Sigmoid colon (tissue), 7 donors: ENCODE results near the gene WDR33. TPM values are rescaled to one million over a fixed set of nuclear protein-coding genes. Genes with fewer than 3 reads are reported as not detected.

Experiments used
- DNase-seq: peaks from one replicate; pipeline ENCODE4 v3.0.0-alpha.2; 2019
- H3K27ac ChIP-seq, 4 donors: fragments of 200-600 bp; sonication (generic); one replicate each; pipeline ENCODE4 v1.5.1; 2016 to 2019; ENCODE audit warnings: mild to moderate bottlenecking in 1 of 4
- H3K27me3 ChIP-seq, 3 donors: fragments of 200-600 bp; sonication (generic); one replicate each; pipeline ENCODE4 v1.5.1; 2019; ENCODE audit warnings: mild to moderate bottlenecking in 1 of 3
- H3K36me3 ChIP-seq, 4 donors: fragments of 200-600 bp; sonication (generic); one replicate each; pipeline ENCODE4 v1.5.1; 2016 to 2019
- H3K4me1 ChIP-seq, 4 donors: fragments of 200-600 bp; sonication (generic); one replicate each; pipeline ENCODE4 v1.5.1; 2017 to 2019
- H3K4me3 ChIP-seq, 4 donors: fragments of 200-600 bp; sonication (generic); one replicate each; pipeline ENCODE4 v1.5.1; 2017 to 2019; ENCODE audit warnings: mild to moderate bottlenecking in 2 of 4, moderate library complexity in 1 of 4
- H3K9me3 ChIP-seq, 4 donors: fragments of 200-600 bp in 3 of 4; sonication (generic) in 3 of 4; one replicate each; pipeline versions ENCODE4 v1.5.1 to v1.6.1; 2013 to 2019
- EP300 ChIP-seq, 4 donors: sonication (generic); formaldehyde crosslinking; IDR thresholded peaks; one replicate each; pipeline ENCODE4 v1.6.1; 2017; ENCODE audit warnings: antibody characterized with exemption in 4 of 4
- POLR2A ChIP-seq, 2 donors: fragments of 450-650 bp; IDR thresholded peaks; one replicate each; pipeline ENCODE4 v1.6.1; 2016; ENCODE audit warnings: antibody characterized with exemption in 2 of 2, mild to moderate bottlenecking in 2 of 2, moderate library complexity in 2 of 2
- POLR2AphosphoS5 ChIP-seq, 4 donors: sonication (generic); formaldehyde crosslinking; IDR thresholded peaks; one replicate each; pipeline ENCODE4 v1.6.1; 2017; ENCODE audit warnings: antibody characterized with exemption in 4 of 4
- WGBS, 2 donors: extraction: QIAGEN DNeasy Blood & Tissue Kit; methylation state at CpG; one replicate each; pipeline ENCODE4 v1.1.7; 2013; 5-methylcytosine and 5-hydroxymethylcytosine counted together
- intact Hi-C: fragments of 100-400 bp; cut with DNase I; formaldehyde crosslinking; loops from one replicate; pipeline ENCODE4 v1.15.1; 2023
- polyA plus RNA-seq, 3 donors: library from polyadenylated mRNA; stranded (reverse); fragments of 200-250 nt; gene quantifications; one replicate each; pipeline ENCODE4 v1.2.3, GENCODE V29; 2013
- total RNA-seq, 4 donors: library from RNA; depleted of rRNA; stranded (reverse); fragments of >200 nt; gene quantifications; one replicate each; pipeline ENCODE4 v1.1.0, GENCODE V29; 2016
- TF ChIP-seq, protein P1 (sequence below), 4 experiments: fragments of 450-650 bp in 3 of 4; fragments of 200-600 bp in 1 of 4; IDR thresholded peaks; one replicate each; pipeline ENCODE4 v1.5.1; 2016 to 2019; ENCODE audit warnings: antibody characterized with exemption in 4 of 4, mild to moderate bottlenecking in 3 of 4, moderate library complexity in 2 of 4
- donor health status: healthy with polysubstance abuse.
- donor health status: Bipolar disorder and iron deficiency.
- donor health status: healthy.

The WDR33 gene
- total and polyA plus RNA-seq, 7 donors, result 8.3 to 45.2 (median 37.8) TPM

GRCh38 chr2:127698553-127699355, 112.2 kb downstream of the WDR33 start:
- intact Hi-C loops, result loop anchor here (5.0 kb wide), 1 partner anchor 51 kb away; the partner anchor contains the start of gene GPR17
- Histone ChIP-seq H3K36me3 (no peaks in the 10 kb centered on the region), H3K9me3 (no peaks in the 10 kb centered on the region), H3K27me3 (no peaks in the 10 kb centered on the region), H3K4me1 (peaks cover 0 to 36% (median 29%) of the 10 kb centered on the region in 4 donors), H3K27ac (no peak overlapping the region), H3K4me3 (no peak overlapping the region)
- TF ChIP-seq, protein P1, sequence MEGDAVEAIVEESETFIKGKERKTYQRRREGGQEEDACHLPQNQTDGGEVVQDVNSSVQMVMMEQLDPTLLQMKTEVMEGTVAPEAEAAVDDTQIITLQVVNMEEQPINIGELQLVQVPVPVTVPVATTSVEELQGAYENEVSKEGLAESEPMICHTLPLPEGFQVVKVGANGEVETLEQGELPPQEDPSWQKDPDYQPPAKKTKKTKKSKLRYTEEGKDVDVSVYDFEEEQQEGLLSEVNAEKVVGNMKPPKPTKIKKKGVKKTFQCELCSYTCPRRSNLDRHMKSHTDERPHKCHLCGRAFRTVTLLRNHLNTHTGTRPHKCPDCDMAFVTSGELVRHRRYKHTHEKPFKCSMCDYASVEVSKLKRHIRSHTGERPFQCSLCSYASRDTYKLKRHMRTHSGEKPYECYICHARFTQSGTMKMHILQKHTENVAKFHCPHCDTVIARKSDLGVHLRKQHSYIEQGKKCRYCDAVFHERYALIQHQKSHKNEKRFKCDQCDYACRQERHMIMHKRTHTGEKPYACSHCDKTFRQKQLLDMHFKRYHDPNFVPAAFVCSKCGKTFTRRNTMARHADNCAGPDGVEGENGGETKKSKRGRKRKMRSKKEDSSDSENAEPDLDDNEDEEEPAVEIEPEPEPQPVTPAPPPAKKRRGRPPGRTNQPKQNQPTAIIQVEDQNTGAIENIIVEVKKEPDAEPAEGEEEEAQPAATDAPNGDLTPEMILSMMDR (IDR thresholded peaks at IDR 0.05), result no peak
- no peak for TF ChIP-seq POLR2AphosphoS5 (IDR thresholded peaks at IDR 0.05)
- no peak for TF ChIP-seq EP300 (IDR thresholded peaks at IDR 0.05)
- TF ChIP-seq POLR2A (IDR thresholded peaks at IDR 0.05), result no peak
- DNase-seq, result no peak
- WGBS, 2 donors, result 96% methylated on average over 27 of the region's 27 CpGs

DNA sequence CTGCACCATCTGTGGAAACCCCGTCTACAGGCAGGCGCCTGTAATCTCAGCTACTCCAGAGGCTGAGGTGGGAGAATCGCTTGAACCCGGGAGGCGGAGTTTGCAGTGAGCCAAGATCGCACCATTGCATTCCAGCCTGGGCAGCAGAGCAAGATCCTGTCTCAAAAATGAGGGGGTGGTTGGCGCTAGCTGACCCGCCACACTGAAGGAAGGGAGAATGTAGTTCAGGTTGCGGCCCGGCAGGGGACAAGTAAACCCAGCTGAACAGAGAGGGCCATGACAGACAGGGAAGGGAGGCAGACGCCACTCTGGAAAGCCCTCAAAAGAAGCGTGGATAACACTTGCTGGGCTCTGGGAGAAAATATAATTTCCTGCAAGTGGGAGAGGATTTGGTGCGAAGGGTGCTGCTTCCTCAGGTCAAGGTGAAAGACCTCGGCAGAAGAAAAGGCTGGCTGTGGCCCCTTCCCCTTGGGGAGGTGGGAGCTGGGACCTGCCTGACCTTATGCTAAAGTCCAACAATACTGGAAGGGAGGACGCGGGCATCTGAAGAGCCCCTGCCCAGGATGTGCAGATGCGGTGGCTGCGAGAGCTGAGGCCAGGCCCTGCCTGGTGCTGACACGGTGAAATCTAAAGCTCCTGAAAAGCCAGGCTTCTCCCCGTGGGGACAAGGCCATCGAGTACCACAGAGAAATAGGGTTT, 113.3 kb downstream of the WDR33 start:
- DNase-seq, result no peak
- H3K9me3 ChIP-seq, result no peaks in the 10 kb centered on the region
- H3K4me3 ChIP-seq, result no peak overlapping the region
- intact Hi-C loops, result loop anchor here (5.0 kb wide), 1 partner anchor 50 kb away; the partner anchor contains the start of gene GPR17
- 94 to 95% methylated on average over 21 of the region's 21 CpGs for WGBS, 2 donors
- TF ChIP-seq POLR2A (IDR thresholded peaks at IDR 0.05) (no peak), POLR2AphosphoS5 (IDR thresholded peaks at IDR 0.05) (no peak), EP300 (IDR thresholded peaks at IDR 0.05) (no peak)
- TF ChIP-seq, protein P1 (IDR thresholded peaks at IDR 0.05), result no peak
- H3K27me3 ChIP-seq, result no peaks in the 10 kb centered on the region
- H3K27ac ChIP-seq, result no peak overlapping the region
- no peaks in the 10 kb centered on the region for H3K36me3 ChIP-seq
- H3K4me1 ChIP-seq, result peaks cover 0 to 25% (median 18%) of the 10 kb centered on the region in 4 donors

GRCh38 chr2:127695491-127696472, 115.2 kb downstream of the WDR33 start:
- intact Hi-C loops, result loop anchor here (5.0 kb wide), 1 partner anchor 48 kb away; the partner anchor contains the start of gene GPR17
- H3K27me3 ChIP-seq, result no peaks in the 10 kb centered on the region
- TF ChIP-seq, protein P1 (IDR thresholded peaks at IDR 0.05), result peak; percentile 36 to 70 (median 48)
- no peak for TF ChIP-seq POLR2A (IDR thresholded peaks at IDR 0.05)
- TF ChIP-seq POLR2AphosphoS5 (IDR thresholded peaks at IDR 0.05), result peak in 3 of 4 donors; percentile 32 to 51 (median 49)
- WGBS, 2 donors, result 42 to 49% methylated on average over 52 of the region's 52 CpGs
- H3K4me3 ChIP-seq, result peak overlapping the region; percentile 20 to 53 (median 40)
- peaks cover 0 to 18% (median 12%) of the 10 kb centered on the region in 4 donors for H3K4me1 ChIP-seq
- H3K27ac ChIP-seq, result peak overlapping the region; percentile 59 to 83 (median 70)
- peaks cover 0 to under 1% (median 0%) of the 10 kb centered on the region in 4 donors for H3K9me3 ChIP-seq
- H3K36me3 ChIP-seq, result no peaks in the 10 kb centered on the region
- DNase-seq, result peak; percentile 87

- TF ChIP-seq EP300 (IDR thresholded peaks at IDR 0.05) (no peak), POLR2AphosphoS5 (IDR thresholded peaks at IDR 0.05) (no peak), POLR2A (IDR thresholded peaks at IDR 0.05) (no peak)
- TF ChIP-seq, protein P1 (IDR thresholded peaks at IDR 0.05), result no peak
- Histone ChIP-seq H3K4me1 (peaks cover 0 to 13% (median 9%) of the 10 kb centered on the region in 4 donors), H3K27me3 (no peaks in the 10 kb centered on the region), H3K36me3 (no peaks in the 10 kb centered on the region), H3K27ac (peak overlapping the region; percentile 59 to 83 (median 70)), H3K9me3 (peaks cover 0 to 6% (median 0%) of the 10 kb centered on the region in 4 donors), H3K4me3 (peak overlapping the region in 3 of 4 donors; percentile 37 to 53 (median 43))
- intact Hi-C loops, result loop anchor here (5.0 kb wide), 1 partner anchor 48 kb away; the partner anchor contains the start of gene GPR17
- 93 to 94% methylated on average over 9 of the region's 9 CpGs for WGBS, 2 donors
- no peak for DNase-seq
Observed at GRCh38 chr2:127694986-127695385, 116.0 kb downstream of the WDR33 start.
